GM19395 (cell line): Measurements from ENCODE around the gene SCAMP3.
"Not testable (repeated sequence)": the region's sequence is repeated elsewhere in the genome, so short reads cannot be mapped to it uniquely, and the experiment has no call there.

ENCODE experiments used
- ATAC-seq: cut with Tn5 transposase; IDR thresholded peaks from one replicate; pipeline ENCODE4 v1.9.1; 2021; ENCODE audit warnings: mild to moderate bottlenecking, moderate library complexity; ENCODE audit not compliant: unreplicated experiment

SCAMP3 gene

GRCh38 chr1:155255243-155256007 is 6.7 kb downstream of the SCAMP3 start, which contains the start of gene ENTREP3:
Gene ENTREP3 (minus strand): TSS chr1:155255483. CDS start chr1:155254877, 606 bp downstream.
- no peak for ATAC-seq

- no peak for ATAC-seq
Measured at GRCh38 chr1:155254714-155255242, 7.4 kb downstream of the SCAMP3 start.

- ATAC-seq, result no peak
Measured at GRCh38 chr1:155254228-155254713, 7.9 kb downstream of the SCAMP3 start.

GRCh38 chr1:155253797-155254196 is 8.4 kb downstream of the SCAMP3 start:
- ATAC-seq, result no peak

- ATAC-seq, result no peak
Measured at GRCh38 chr1:155253208-155253607, 9.0 kb downstream of the SCAMP3 start.

GRCh38 chr1:155251566-155251965 is 10.6 kb downstream of the SCAMP3 start:
- ATAC-seq, result no peak

- peak; percentile 83 for ATAC-seq
Measured at GRCh38 chr1:155250633-155251449, 11.3 kb downstream of the SCAMP3 start.

GRCh38 chr1:155250246-155250632 is 11.9 kb downstream of the SCAMP3 start:
- ATAC-seq, result peak; percentile 26

GRCh38 chr1:155247667-155248553 is 14.2 kb downstream of the SCAMP3 start:
- ATAC-seq, result no peak

GRCh38 chr1:155246796-155247195 is 15.4 kb downstream of the SCAMP3 start:
- ATAC-seq, result not testable (repeated sequence)

- ATAC-seq, result no peak
Measured at GRCh38 chr1:155245163-155245524, 17.0 kb downstream of the SCAMP3 start.

- ATAC-seq, result peak; percentile 83
Measured at GRCh38 chr1:155244368-155245162, 17.6 kb downstream of the SCAMP3 start.

- ATAC-seq, result no peak
Measured at GRCh38 chr1:155242805-155243358, 19.3 kb downstream of the SCAMP3 start.

GRCh38 chr1:155241841-155242264 is 20.3 kb downstream of the SCAMP3 start:
- ATAC-seq, result no peak

GRCh38 chr1:155241069-155241679 is 21.0 kb downstream of the SCAMP3 start:
- ATAC-seq, result no peak

- no peak for ATAC-seq
Measured at GRCh38 chr1:155236451-155236850, 25.7 kb downstream of the SCAMP3 start.

- ATAC-seq, result not testable (repeated sequence)
Measured at GRCh38 chr1:155235375-155235774, 26.8 kb downstream of the SCAMP3 start.

- ATAC-seq, result not testable (repeated sequence)
Measured at GRCh38 chr1:155233502-155233901, 28.7 kb downstream of the SCAMP3 start.
